WTC11 (cell line): ENCODE data around the gene SLF1. TPM values are rescaled to one million over a fixed set of nuclear protein-coding genes. Genes with fewer than 3 reads are reported as not detected.

ENCODE experiments used
- ATAC-seq: fragments of 200-7000 bp; cut with Tn5 transposase; 2 replicates; pipeline ENCODE4 v1.10.0; 2021; ENCODE audit warnings: mild to moderate bottlenecking, moderate library complexity
- CTCF ChIA-PET: fragments of 300-600 bp; sonication (Branson Sonifier 250); formaldehyde crosslinking; loops from one replicate; lab custom pipeline; 2021; ENCODE audit warnings: antibody characterized with exemption; lab: Charles Lee
- POLR2A ChIA-PET: fragments of 350-600 bp; sonication (Branson Sonifier 250); formaldehyde crosslinking; loops from one replicate; lab custom pipeline; 2021; ENCODE audit warnings: antibody characterized with exemption; lab: Charles Lee
- DNase-seq: peaks from one replicate; pipeline ENCODE4 v3.0.0; 2021; ENCODE audit warnings: low spot score
- H3K27ac Mint-ChIP-seq: 2 replicates; pipeline ENCODE4 v1.8.0; 2021; ENCODE audit warnings: mixed read lengths
- H3K27me3 Mint-ChIP-seq: 2 replicates; pipeline ENCODE4 v1.8.0; 2021; ENCODE audit warnings: low read depth, mild to moderate bottlenecking, moderate library complexity, mixed read lengths
- H3K36me3 Mint-ChIP-seq: 2 replicates; pipeline ENCODE4 v1.8.0; 2021; ENCODE audit warnings: mixed read lengths
- H3K4me1 Mint-ChIP-seq: 2 replicates; pipeline ENCODE4 v1.8.0; 2022; ENCODE audit warnings: mixed read lengths
- H3K4me3 Mint-ChIP-seq: 2 replicates; pipeline ENCODE4 v1.8.0; 2021; ENCODE audit warnings: mild to moderate bottlenecking, moderate library complexity, mixed read lengths
- H3K9me3 Mint-ChIP-seq: 2 replicates; pipeline ENCODE4 v1.8.0; 2021; ENCODE audit warnings: mixed read lengths
- ATF6 ChIP-seq: sonication (generic); formaldehyde crosslinking; IDR thresholded peaks from 2 replicates; pipeline ENCODE4 v1.8.1; 2023; ENCODE audit warnings: mild to moderate bottlenecking, missing genetic modification reagents
- FOXJ3 ChIP-seq: sonication (generic); formaldehyde crosslinking; IDR thresholded peaks from 2 replicates; pipeline ENCODE4 v1.9.0; 2021; ENCODE audit warnings: missing genetic modification reagents, mild to moderate bottlenecking, borderline replicate concordance
- FOXK1 ChIP-seq: sonication (generic); formaldehyde crosslinking; IDR thresholded peaks from 2 replicates; pipeline ENCODE4 v1.8.0; 2022; ENCODE audit warnings: mild to moderate bottlenecking, moderate library complexity, missing genetic modification reagents
- GRHL2 ChIP-seq: fragments of 250-450 bp; sonication (Bioruptor Pico); IDR thresholded peaks from 2 replicates; pipeline ENCODE4 v1.8.0; 2022; ENCODE audit warnings: mild to moderate bottlenecking, moderate library complexity; ENCODE audit not compliant: insufficient replicate concordance, severe bottlenecking
- IRF2 ChIP-seq: sonication (generic); formaldehyde crosslinking; IDR thresholded peaks from 2 replicates; pipeline ENCODE4 v1.8.0; 2022; ENCODE audit warnings: low read depth, missing genetic modification reagents, borderline replicate concordance
- JAZF1 ChIP-seq: fragments of 250-450 bp; sonication (Bioruptor Pico); IDR thresholded peaks from 2 replicates; pipeline ENCODE4 v1.9.0; 2021; ENCODE audit warnings: moderate library complexity, mild to moderate bottlenecking, inconsistent platforms
- MLX ChIP-seq: sonication (generic); formaldehyde crosslinking; IDR thresholded peaks from 2 replicates; pipeline ENCODE4 v1.8.1; 2023; ENCODE audit warnings: mild to moderate bottlenecking, missing genetic modification reagents, moderate library complexity
- MXD4 ChIP-seq: fragments of 250-450 bp; sonication (Bioruptor Pico); IDR thresholded peaks from 2 replicates; pipeline ENCODE4 v1.8.0; 2021; ENCODE audit warnings: mild to moderate bottlenecking, moderate library complexity, borderline replicate concordance
- NFATC4 ChIP-seq: fragments of 250-450 bp; sonication (Bioruptor Pico); IDR thresholded peaks from 2 replicates; pipeline ENCODE4 v1.9.0; 2021; ENCODE audit warnings: mild to moderate bottlenecking
- NFYB ChIP-seq: sonication (generic); formaldehyde crosslinking; conservative IDR thresholded peaks from 2 replicates; pipeline ENCODE4 v1.8.0; 2022; ENCODE audit warnings: low read depth, missing genetic modification reagents
- TP53 ChIP-seq: sonication (generic); formaldehyde crosslinking; IDR thresholded peaks from 2 replicates; pipeline ENCODE4 v1.8.1; 2023; ENCODE audit warnings: mild to moderate bottlenecking, missing genetic modification reagents
- ZBTB21 ChIP-seq: sonication (generic); formaldehyde crosslinking; IDR thresholded peaks from 2 replicates; pipeline ENCODE4 v1.8.1; 2023; ENCODE audit warnings: mild to moderate bottlenecking, missing genetic modification reagents, borderline replicate concordance
- ZBTB43 ChIP-seq: sonication (generic); formaldehyde crosslinking; IDR thresholded peaks from 2 replicates; pipeline ENCODE4 v1.8.1; 2023; ENCODE audit warnings: mild to moderate bottlenecking, missing genetic modification reagents
- ZNF232 ChIP-seq: sonication (generic); formaldehyde crosslinking; IDR thresholded peaks from 2 replicates; pipeline ENCODE4 v1.8.0; 2022; ENCODE audit warnings: mild to moderate bottlenecking, missing genetic modification reagents
- ZNF281 ChIP-seq: sonication (generic); formaldehyde crosslinking; IDR thresholded peaks from 2 replicates; pipeline ENCODE4 v1.8.0; 2023; ENCODE audit warnings: mild to moderate bottlenecking, missing genetic modification reagents
- total RNA-seq: library from RNA; stranded (reverse); gene quantifications from 3 replicates; pipeline ENCODE4 v1.2.3, GENCODE V29; 2021
- TF ChIP-seq, protein P1 (sequence below): sonication (generic); formaldehyde crosslinking; conservative IDR thresholded peaks from 2 replicates; pipeline ENCODE4 v1.8.1; 2023; ENCODE audit warnings: mild to moderate bottlenecking, low read depth, missing genetic modification reagents, moderate library complexity
- TF ChIP-seq, protein P2 (sequence below): fragments of 250-450 bp; sonication (Bioruptor Pico); IDR thresholded peaks from 2 replicates; pipeline ENCODE4 v1.8.0; 2021; ENCODE audit warnings: mild to moderate bottlenecking

Gene SLF1
- total RNA-seq, 1 experiment from 2014 or later, result 15.7 TPM

GRCh38 chr5:94614156-94614805, 4.2 kb upstream of the SLF1 start (continued):
- no peak for TF ChIP-seq ZNF281 (CRISPR knock-in tag)
- no peak for TF ChIP-seq IRF2 (CRISPR knock-in tag)
- TF ChIP-seq NFYB (CRISPR knock-in tag), result no peak
- TF ChIP-seq JAZF1 (CRISPR knock-in tag), result no peak

DNA sequence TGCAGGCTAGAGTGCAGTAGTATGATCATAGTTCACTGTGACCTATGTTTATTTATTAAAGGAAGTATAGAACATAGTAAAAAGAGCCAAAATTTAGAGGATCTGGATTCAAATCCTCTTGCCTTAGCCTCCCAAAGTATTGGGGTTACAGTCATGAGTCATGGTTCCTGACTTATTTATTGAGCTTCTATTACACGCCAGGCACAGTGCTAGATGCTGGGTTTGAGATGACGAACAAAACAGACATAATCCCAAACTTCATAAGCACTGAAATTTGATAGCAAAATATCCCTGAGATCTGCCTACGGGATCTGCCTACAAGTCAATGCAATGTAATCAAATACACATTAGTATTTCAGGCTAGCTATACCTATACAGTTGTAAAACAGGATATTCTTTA, 2.6 kb upstream of the SLF1 start:
- TF ChIP-seq, protein P1, sequence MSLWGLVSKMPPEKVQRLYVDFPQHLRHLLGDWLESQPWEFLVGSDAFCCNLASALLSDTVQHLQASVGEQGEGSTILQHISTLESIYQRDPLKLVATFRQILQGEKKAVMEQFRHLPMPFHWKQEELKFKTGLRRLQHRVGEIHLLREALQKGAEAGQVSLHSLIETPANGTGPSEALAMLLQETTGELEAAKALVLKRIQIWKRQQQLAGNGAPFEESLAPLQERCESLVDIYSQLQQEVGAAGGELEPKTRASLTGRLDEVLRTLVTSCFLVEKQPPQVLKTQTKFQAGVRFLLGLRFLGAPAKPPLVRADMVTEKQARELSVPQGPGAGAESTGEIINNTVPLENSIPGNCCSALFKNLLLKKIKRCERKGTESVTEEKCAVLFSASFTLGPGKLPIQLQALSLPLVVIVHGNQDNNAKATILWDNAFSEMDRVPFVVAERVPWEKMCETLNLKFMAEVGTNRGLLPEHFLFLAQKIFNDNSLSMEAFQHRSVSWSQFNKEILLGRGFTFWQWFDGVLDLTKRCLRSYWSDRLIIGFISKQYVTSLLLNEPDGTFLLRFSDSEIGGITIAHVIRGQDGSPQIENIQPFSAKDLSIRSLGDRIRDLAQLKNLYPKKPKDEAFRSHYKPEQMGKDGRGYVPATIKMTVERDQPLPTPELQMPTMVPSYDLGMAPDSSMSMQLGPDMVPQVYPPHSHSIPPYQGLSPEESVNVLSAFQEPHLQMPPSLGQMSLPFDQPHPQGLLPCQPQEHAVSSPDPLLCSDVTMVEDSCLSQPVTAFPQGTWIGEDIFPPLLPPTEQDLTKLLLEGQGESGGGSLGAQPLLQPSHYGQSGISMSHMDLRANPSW (CRISPR knock-in tag), result no peak
- no peak for TF ChIP-seq ZNF281 (CRISPR knock-in tag)
- TF ChIP-seq ZNF232, result no peak
- TF ChIP-seq, protein P2, sequence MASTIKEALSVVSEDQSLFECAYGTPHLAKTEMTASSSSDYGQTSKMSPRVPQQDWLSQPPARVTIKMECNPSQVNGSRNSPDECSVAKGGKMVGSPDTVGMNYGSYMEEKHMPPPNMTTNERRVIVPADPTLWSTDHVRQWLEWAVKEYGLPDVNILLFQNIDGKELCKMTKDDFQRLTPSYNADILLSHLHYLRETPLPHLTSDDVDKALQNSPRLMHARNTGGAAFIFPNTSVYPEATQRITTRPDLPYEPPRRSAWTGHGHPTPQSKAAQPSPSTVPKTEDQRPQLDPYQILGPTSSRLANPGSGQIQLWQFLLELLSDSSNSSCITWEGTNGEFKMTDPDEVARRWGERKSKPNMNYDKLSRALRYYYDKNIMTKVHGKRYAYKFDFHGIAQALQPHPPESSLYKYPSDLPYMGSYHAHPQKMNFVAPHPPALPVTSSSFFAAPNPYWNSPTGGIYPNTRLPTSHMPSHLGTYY, result no peak
- no peak for TF ChIP-seq GRHL2 (CRISPR knock-in tag)
- no peak for TF ChIP-seq MLX (CRISPR knock-in tag)
- TF ChIP-seq TP53 (CRISPR knock-in tag), result no peak
- TF ChIP-seq MXD4 (CRISPR knock-in tag), result no peak
- TF ChIP-seq ZBTB21 (CRISPR knock-in tag), result no peak
- TF ChIP-seq ATF6, result no peak
- no peak for TF ChIP-seq FOXJ3
- TF ChIP-seq ZBTB43 (CRISPR knock-in tag), result no peak
- no peak for TF ChIP-seq NFATC4 (CRISPR knock-in tag)
- TF ChIP-seq FOXK1, result no peak
- H3K4me3 Mint-ChIP-seq, result no peak overlapping the region
- CTCF ChIA-PET, result interaction anchor here (2.1 kb wide), 1 partner anchor 122 kb away, joined by 7 read pairs; no protein-coding TSS in a partner anchor
- DNase-seq, result no peak
- H3K36me3 Mint-ChIP-seq, result no peaks in the 10 kb centered on the region
- no peak overlapping the region for H3K27ac Mint-ChIP-seq
- H3K9me3 Mint-ChIP-seq, result no peaks in the 10 kb centered on the region
- ATAC-seq, result no peak
- H3K27me3 Mint-ChIP-seq, result no peaks in the 10 kb centered on the region
- peaks cover 43% of the 10 kb centered on the region for H3K4me1 Mint-ChIP-seq
- POLR2A ChIA-PET, result no interaction called here
